ENCODE results near the gene CPOX.
"Not testable (repeated sequence)": the region's sequence is repeated elsewhere in the genome, so short reads cannot be mapped to it uniquely, and the experiment has no call there.

The CPOX gene

GRCh38 chr3:98563661-98564281, 29.6 kb downstream of the CPOX start:
- no peak for DNase-seq (ENCODE audit: low read depth, low spot score)

GRCh38 chr3:98561727-98562521, 31.5 kb downstream of the CPOX start:
- DNase-seq (ENCODE audit: low read depth, low spot score) = no peak

- DNase-seq (ENCODE audit: low read depth, low spot score) = no peak
These were observed 32.5 kb downstream of the CPOX start for GRCh38 chr3:98560911-98561310.

GRCh38 chr3:98559769-98560168, 33.6 kb downstream of the CPOX start:
- DNase-seq (ENCODE audit: low read depth, low spot score) = not testable (repeated sequence)

GRCh38 chr3:98558100-98558827, 35.1 kb downstream of the CPOX start:
- DNase-seq (ENCODE audit: low read depth, low spot score) = no peak

- DNase-seq (ENCODE audit: low read depth, low spot score) = no peak
These were observed 35.9 kb downstream of the CPOX start for GRCh38 chr3:98557324-98558010.

GRCh38 chr3:98556164-98557130, 37.0 kb downstream of the CPOX start:
- no peak for DNase-seq (ENCODE audit: low read depth, low spot score)

GRCh38 chr3:98555025-98555379, 38.4 kb downstream of the CPOX start:
- no peak for DNase-seq (ENCODE audit: low read depth, low spot score)

- no peak for DNase-seq (ENCODE audit: low read depth, low spot score)
These were observed 38.8 kb downstream of the CPOX start for GRCh38 chr3:98554580-98554979.

- no peak for DNase-seq (ENCODE audit: low read depth, low spot score)
These were observed 39.7 kb downstream of the CPOX start for GRCh38 chr3:98553753-98554152.

- DNase-seq (ENCODE audit: low read depth, low spot score) = no peak
These were observed 40.3 kb downstream of the CPOX start for GRCh38 chr3:98553021-98553563.

- no peak for DNase-seq (ENCODE audit: low read depth, low spot score)
These were observed 41.0 kb downstream of the CPOX start for GRCh38 chr3:98552232-98553020.

- DNase-seq (ENCODE audit: low read depth, low spot score) = no peak
These were observed 41.7 kb downstream of the CPOX start for GRCh38 chr3:98551754-98552153.

- DNase-seq (ENCODE audit: low read depth, low spot score) = no peak
These were observed 42.2 kb downstream of the CPOX start for GRCh38 chr3:98551236-98551635.

- no peak for DNase-seq (ENCODE audit: low read depth, low spot score)
These were observed 42.6 kb downstream of the CPOX start for GRCh38 chr3:98550833-98551232.

- DNase-seq (ENCODE audit: low read depth, low spot score) = no peak
These were observed 44.9 kb downstream of the CPOX start for GRCh38 chr3:98548544-98548943.

GRCh38 chr3:98545940-98546339, 47.5 kb downstream of the CPOX start:
- no peak for DNase-seq (ENCODE audit: low read depth, low spot score)

- no peak for DNase-seq (ENCODE audit: low read depth, low spot score)
These were observed 50.8 kb downstream of the CPOX start for GRCh38 chr3:98542623-98543022.

GRCh38 chr3:98541695-98542094, 51.7 kb downstream of the CPOX start:
- DNase-seq (ENCODE audit: low read depth, low spot score) = no peak

GRCh38 chr3:98540346-98540745, 53.1 kb downstream of the CPOX start:
- no peak for DNase-seq (ENCODE audit: low read depth, low spot score)
